Fibroblast of mammary gland (primary cell): ENCODE results near the gene CDH23.

ENCODE experiments used
- DNase-seq: peaks from one replicate; pipeline ENCODE4 v3.0.0-alpha.2; 2010; ENCODE audit warnings: low read depth
- H3K4me3 ChIP-seq: 2 replicates; pipeline ENCODE4 v1.5.1; 2011; ENCODE audit warnings: low read depth, mild to moderate bottlenecking, low read length, moderate library complexity; ENCODE audit not compliant: control insufficient read depth
- CTCF ChIP-seq: conservative IDR thresholded peaks from 2 replicates; pipeline ENCODE4 v1.5.1; 2011; ENCODE audit warnings: low read depth, low read length, inconsistent platforms; ENCODE audit not compliant: control insufficient read depth, insufficient read depth

CDH23 gene

DNA sequence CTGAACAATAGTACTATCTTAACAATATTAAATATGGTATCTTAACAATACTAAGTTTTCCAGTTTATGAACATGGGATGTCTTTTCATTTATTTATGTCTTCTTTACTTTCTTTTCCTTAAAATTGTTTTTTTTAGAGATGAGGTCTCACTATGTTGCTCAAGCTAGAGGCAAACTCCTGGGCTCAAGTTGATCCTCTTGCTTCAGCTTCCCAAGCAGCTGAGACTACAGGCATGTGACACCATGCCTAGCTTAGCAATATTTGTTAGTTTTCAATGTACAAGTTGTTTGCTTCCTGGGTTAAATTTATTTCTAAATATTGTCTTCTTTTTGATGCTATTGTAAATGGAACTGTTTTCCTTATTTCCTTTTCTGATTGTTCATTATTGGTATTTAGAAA, 16.9 kb downstream of the CDH23 start:
- no peak for DNase-seq
- no peak overlapping the region for H3K4me3 ChIP-seq
- TF ChIP-seq CTCF = no peak

DNA sequence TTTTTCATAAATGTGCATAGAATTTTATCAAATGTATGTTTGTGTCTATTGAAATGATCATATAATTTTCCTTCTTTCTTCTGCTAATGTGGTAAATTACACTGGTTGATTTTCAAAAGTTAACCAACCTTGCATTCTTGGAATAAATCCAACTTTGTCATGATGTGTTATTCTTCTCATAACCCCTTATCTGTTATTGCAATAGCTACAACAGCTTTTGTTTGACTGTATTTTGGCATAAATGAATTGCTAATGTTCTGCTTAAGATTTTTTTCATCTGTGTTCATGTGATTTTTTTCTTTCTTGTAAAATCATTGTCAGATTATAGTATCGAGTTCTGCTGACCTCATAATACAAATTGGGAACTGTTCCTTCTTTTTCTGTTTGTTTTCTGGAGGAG, 17.6 kb downstream of the CDH23 start:
- TF ChIP-seq CTCF = no peak
- no peak for DNase-seq
- no peak overlapping the region for H3K4me3 ChIP-seq

DNA sequence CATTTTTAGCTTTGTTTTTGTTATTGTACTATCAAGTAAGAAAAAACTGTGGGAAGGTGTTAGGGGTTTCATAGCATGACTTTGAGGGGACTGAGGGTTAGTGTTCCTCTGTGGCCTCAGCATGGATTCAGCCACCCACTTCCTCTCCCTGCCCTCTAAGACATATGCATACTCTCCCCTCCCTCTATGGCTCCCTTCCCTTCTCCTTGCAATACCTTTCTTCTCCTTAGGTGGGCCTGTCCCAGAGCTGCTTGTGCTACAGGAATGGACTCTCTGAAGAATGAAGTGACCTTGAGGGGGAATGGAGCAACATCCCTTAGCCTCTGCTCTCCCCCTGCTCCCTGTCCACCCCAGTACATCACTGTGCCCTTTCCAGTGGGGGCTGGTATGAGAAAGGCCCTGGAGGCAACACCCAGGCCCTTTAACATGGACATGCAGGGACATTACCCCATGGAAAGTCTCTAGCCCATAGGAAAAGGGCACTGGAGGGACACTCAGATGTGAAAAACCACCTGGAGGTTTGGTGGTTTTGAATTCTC, 22.4 kb downstream of the CDH23 start:
- no peak for DNase-seq
- no peak overlapping the region for H3K4me3 ChIP-seq
- TF ChIP-seq CTCF = no peak

DNA sequence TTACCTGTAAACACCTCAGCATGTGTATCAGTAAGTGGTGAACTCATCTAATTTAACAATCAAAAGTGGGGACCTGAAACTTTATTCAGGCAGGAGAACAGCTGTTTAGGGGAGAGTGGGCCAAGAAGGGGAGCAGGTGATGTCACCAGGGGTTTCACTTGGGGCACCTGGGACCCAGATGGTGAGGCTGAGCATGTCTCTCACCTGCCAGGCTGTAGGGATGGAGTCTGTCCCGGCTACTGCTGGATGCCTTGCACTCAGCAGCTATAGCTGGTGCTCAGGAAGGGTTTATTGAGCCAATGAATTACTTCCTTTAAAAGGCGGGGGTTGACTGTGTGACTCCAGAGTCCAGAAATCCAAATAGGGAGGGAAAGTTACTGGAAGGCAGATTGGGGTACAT, 23.0 kb downstream of the CDH23 start:
- DNase-seq = no peak
- TF ChIP-seq CTCF = no peak
- no peak overlapping the region for H3K4me3 ChIP-seq

DNA sequence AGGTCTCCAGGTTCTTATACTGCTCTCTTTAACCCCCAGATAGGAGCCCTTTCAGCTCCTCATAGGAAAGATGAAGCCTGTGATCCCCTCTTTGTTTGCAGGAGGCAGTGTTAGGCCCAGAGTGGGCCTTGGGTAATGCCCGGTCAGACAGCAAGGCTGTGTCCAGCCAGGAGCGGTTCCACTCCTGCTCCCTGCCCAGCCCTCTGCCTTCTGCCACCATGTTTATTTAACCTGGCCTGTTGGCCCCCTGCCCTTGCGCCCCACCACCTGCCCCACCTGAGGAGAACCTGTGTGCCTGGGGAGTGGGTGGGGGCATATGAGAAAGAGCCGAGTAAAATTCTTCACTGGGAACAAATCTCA, 24.3 kb downstream of the CDH23 start:
- DNase-seq = no peak
- no peak for TF ChIP-seq CTCF
- H3K4me3 ChIP-seq = no peak overlapping the region

DNA sequence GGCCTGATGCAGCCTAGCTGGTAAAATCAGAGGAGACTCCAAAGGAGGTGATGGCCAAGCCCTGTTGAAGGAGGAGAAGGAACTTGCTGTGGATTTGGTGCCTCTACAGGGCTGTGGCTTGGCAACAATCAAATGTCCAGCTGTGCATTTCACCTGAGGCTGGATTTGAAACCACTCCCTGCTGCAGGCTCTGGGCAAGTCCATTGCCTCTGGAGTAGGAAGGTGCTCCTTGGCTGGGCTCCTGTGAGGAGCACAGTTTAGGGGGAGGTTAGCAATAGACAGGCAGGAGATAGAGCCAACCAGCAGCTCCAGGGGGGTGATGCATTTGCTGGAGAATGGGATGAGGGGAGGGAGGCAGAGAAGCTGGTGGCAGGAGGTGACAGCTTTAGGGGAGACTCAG, 26.5 kb downstream of the CDH23 start:
- H3K4me3 ChIP-seq = no peak overlapping the region
- no peak for DNase-seq
- no peak for TF ChIP-seq CTCF

DNA sequence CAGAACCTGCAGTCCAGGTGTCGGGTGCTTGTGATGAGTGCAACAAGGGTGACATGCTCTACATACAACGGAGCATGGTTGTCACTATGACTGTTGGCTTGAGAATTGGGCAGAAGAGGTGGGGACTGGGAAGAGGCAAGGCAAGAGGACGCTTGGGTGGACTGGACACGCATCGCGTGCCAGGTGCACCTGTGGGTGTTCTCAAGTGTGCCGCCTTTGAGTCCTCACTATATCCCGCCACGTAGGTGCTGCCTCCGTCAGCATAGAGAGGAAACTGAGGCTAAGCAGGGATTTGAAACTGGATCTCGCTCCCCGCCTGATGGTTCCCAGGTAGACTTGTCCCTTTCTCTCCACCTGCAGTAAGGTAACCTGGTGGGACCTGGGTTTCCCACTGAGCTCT, 27.2 kb downstream of the CDH23 start:
- TF ChIP-seq CTCF = no peak
- H3K4me3 ChIP-seq = no peak overlapping the region
- no peak for DNase-seq
